Measurements from ENCODE around the gene NOX3.
"Not testable (repeated sequence)": the region's sequence is repeated elsewhere in the genome, so short reads cannot be mapped to it uniquely, and the experiment has no call there.

The NOX3 gene

GRCh38 chr6:155470979-155471616 lies 15.5 kb upstream of the NOX3 start:
- in situ Hi-C loops (cut with HindIII; ENCODE audit: low sequenced_read_pairs): not testable (repeated sequence)

- in situ Hi-C loops (cut with HindIII; ENCODE audit: low sequenced_read_pairs): not testable (repeated sequence)
Measured at GRCh38 chr6:155468543-155468942, 12.9 kb upstream of the NOX3 start.

- in situ Hi-C loops (cut with HindIII; ENCODE audit: low sequenced_read_pairs): no loop called here
Measured at GRCh38 chr6:155466539-155466938, 10.9 kb upstream of the NOX3 start.

- in situ Hi-C loops (cut with HindIII; ENCODE audit: low sequenced_read_pairs): no loop called here
Measured at GRCh38 chr6:155461556-155461955, 5.9 kb upstream of the NOX3 start.

- in situ Hi-C loops (cut with HindIII; ENCODE audit: low sequenced_read_pairs): no loop called here
Measured at GRCh38 chr6:155454471-155454870, 1.2 kb downstream of the NOX3 start.

GRCh38 chr6:155454008-155454407 lies 1.6 kb downstream of the NOX3 start:
- in situ Hi-C loops (cut with HindIII; ENCODE audit: low sequenced_read_pairs): no loop called here

- in situ Hi-C loops (cut with HindIII; ENCODE audit: low sequenced_read_pairs): no loop called here
Measured at GRCh38 chr6:155452576-155452975, 3.1 kb downstream of the NOX3 start.

- in situ Hi-C loops (cut with HindIII; ENCODE audit: low sequenced_read_pairs): not testable (repeated sequence)
Measured at GRCh38 chr6:155451530-155451929, 4.1 kb downstream of the NOX3 start.

- in situ Hi-C loops (cut with HindIII; ENCODE audit: low sequenced_read_pairs): no loop called here
Measured at GRCh38 chr6:155450240-155450581, 5.4 kb downstream of the NOX3 start.

GRCh38 chr6:155449450-155450239 lies 6.0 kb downstream of the NOX3 start:
- in situ Hi-C loops (cut with HindIII; ENCODE audit: low sequenced_read_pairs): no loop called here

GRCh38 chr6:155448668-155449449 lies 6.8 kb downstream of the NOX3 start:
- in situ Hi-C loops (cut with HindIII; ENCODE audit: low sequenced_read_pairs): no loop called here

GRCh38 chr6:155447949-155448348 lies 7.7 kb downstream of the NOX3 start:
- in situ Hi-C loops (cut with HindIII; ENCODE audit: low sequenced_read_pairs): no loop called here

GRCh38 chr6:155444952-155445903 lies 10.4 kb downstream of the NOX3 start:
- in situ Hi-C loops (cut with HindIII; ENCODE audit: low sequenced_read_pairs): no loop called here

- in situ Hi-C loops (cut with HindIII; ENCODE audit: low sequenced_read_pairs): no loop called here
Measured at GRCh38 chr6:155444120-155444917, 11.3 kb downstream of the NOX3 start.

GRCh38 chr6:155443168-155443567 lies 12.5 kb downstream of the NOX3 start:
- in situ Hi-C loops (cut with HindIII; ENCODE audit: low sequenced_read_pairs): no loop called here

- in situ Hi-C loops (cut with HindIII; ENCODE audit: low sequenced_read_pairs): no loop called here
Measured at GRCh38 chr6:155442562-155442961, 13.1 kb downstream of the NOX3 start.

GRCh38 chr6:155441112-155441465 lies 14.6 kb downstream of the NOX3 start:
- in situ Hi-C loops (cut with HindIII; ENCODE audit: low sequenced_read_pairs): no loop called here

GRCh38 chr6:155440398-155441111 lies 15.1 kb downstream of the NOX3 start:
- in situ Hi-C loops (cut with HindIII; ENCODE audit: low sequenced_read_pairs): no loop called here

GRCh38 chr6:155439376-155439775 lies 16.3 kb downstream of the NOX3 start:
- in situ Hi-C loops (cut with HindIII; ENCODE audit: low sequenced_read_pairs): no loop called here

Data from DLD1 (cell line).